ENCODE measurements around the gene SEPTIN12.

DNA sequence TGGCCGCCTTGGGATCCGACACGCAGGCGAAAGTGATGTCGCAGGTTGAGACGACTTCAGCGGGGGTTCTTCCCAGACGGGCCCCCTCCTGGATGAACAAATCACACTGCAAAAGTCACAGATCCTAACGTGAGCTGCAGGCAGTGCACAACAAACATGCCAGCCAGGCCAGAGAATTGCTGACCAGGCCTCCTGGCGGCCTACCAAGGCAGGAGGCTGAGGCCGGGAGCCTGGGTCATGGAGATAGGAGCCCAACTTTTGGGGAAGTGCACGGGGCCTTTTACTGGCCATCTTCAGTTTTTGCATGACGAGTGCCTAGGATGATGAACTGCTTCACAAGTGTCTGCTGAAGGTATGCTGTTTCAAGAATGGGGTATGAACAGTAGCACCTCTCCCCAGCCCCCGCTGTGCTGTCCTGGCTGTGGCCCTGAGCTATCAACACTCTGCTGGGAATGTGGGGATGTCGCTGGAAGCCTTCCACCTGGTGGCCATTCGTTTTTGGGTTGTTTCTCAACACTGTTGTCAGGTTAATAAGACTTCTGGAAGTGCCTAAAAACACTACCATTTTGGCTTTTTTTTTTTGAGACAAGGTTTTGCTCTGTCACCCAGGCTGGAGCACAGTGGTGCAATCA is 26.5 kb upstream of the SEPTIN12 start:
- TF ChIP-seq, protein P1, sequence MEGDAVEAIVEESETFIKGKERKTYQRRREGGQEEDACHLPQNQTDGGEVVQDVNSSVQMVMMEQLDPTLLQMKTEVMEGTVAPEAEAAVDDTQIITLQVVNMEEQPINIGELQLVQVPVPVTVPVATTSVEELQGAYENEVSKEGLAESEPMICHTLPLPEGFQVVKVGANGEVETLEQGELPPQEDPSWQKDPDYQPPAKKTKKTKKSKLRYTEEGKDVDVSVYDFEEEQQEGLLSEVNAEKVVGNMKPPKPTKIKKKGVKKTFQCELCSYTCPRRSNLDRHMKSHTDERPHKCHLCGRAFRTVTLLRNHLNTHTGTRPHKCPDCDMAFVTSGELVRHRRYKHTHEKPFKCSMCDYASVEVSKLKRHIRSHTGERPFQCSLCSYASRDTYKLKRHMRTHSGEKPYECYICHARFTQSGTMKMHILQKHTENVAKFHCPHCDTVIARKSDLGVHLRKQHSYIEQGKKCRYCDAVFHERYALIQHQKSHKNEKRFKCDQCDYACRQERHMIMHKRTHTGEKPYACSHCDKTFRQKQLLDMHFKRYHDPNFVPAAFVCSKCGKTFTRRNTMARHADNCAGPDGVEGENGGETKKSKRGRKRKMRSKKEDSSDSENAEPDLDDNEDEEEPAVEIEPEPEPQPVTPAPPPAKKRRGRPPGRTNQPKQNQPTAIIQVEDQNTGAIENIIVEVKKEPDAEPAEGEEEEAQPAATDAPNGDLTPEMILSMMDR (IDR thresholded peaks at IDR 0.05), result no peak
- no peak for TF ChIP-seq POLR2AphosphoS5 (IDR thresholded peaks at IDR 0.05; ENCODE audit: insufficient read depth in 1 of 2, low read depth in 1 of 2)

Measured in vagina (tissue), 2 donors.